Activated CD4-positive, alpha-beta memory T cell treated with anti-CD3 and anti-CD28 coated beads, Interleukin-2, amount 10 ng/mL, durations not matched to agents 7 days and 5 days (primary cell): Measurements from ENCODE around the gene HUNK. TPM values are rescaled to one million over a fixed set of nuclear protein-coding genes. Genes with fewer than 3 reads are reported as not detected.

Experiments used
- CTCF ChIA-PET: fragments of 350-600 bp; sonication (Branson Sonifier 250); formaldehyde crosslinking; loops from one replicate; lab custom pipeline; 2021; ENCODE audit warnings: antibody characterized with exemption, inconsistent platforms; lab: Charles Lee
- POLR2A ChIA-PET: fragments of 350-600 bp; sonication (Branson Sonifier 250); formaldehyde crosslinking; loops from one replicate; lab custom pipeline; 2021; ENCODE audit warnings: antibody characterized with exemption; lab: Charles Lee
- DNase-seq: peaks from one replicate; pipeline ENCODE4 v3.0.0-alpha.2; 2020
- H3K27ac Mint-ChIP-seq: one replicate; pipeline ENCODE4 v1.8.0; 2021; ENCODE audit warnings: mild to moderate bottlenecking, mixed read lengths
- H3K27me3 Mint-ChIP-seq: one replicate; pipeline ENCODE4 v1.8.0; 2021; ENCODE audit warnings: mixed read lengths
- H3K36me3 Mint-ChIP-seq: one replicate; pipeline ENCODE4 v1.8.0; 2021; ENCODE audit warnings: low read depth, mixed read lengths
- H3K4me1 Mint-ChIP-seq: one replicate; pipeline ENCODE4 v1.8.0; 2021; ENCODE audit warnings: mixed read lengths
- H3K4me3 Mint-ChIP-seq: one replicate; pipeline ENCODE4 v1.8.0; 2021; ENCODE audit warnings: mild to moderate bottlenecking, mixed read lengths
- H3K9me3 Mint-ChIP-seq: one replicate; pipeline ENCODE4 v1.8.0; 2021; ENCODE audit warnings: mixed read lengths
- total RNA-seq, 2 experiments: library from RNA; stranded (reverse); gene quantifications; one replicate each; pipeline ENCODE4 v1.2.3, GENCODE V29; 2021

Gene HUNK
- total RNA-seq, 2 experiments from 2014 or later: 0.03 to 0.05 TPM

DNA sequence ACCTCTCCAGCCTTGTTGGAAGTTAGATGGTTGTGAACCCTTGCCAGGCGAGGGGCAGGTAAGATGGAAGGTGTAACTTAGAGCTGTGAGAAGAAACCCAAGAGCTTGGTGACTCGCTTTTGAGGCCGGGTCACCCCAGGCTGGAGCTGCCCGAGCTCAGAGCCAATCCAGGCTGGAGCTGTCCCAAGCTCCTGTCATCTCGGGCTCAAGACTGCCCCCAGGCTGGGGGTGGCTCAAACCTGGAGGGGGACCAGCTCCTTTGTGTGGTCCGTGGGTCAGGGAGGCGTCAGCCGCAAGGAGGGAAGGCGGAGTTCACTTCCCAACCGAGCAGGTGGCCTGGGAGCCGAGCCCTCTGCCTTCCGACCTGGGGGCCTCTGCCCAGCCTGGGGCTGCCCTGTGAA lies 2.0 kb downstream of the HUNK start:
- H3K4me3 Mint-ChIP-seq: no peak overlapping the region
- H3K27me3 Mint-ChIP-seq: peaks cover 49% of the 10 kb centered on the region
- CTCF ChIA-PET: interaction anchor here (0.5 to 1.6 kb wide), 3 partner anchors 9 to 355 kb away, joined by 3 to 8 read pairs (median 4); no protein-coding TSS in a partner anchor
- H3K4me1 Mint-ChIP-seq: peaks cover 6% of the 10 kb centered on the region
- no peaks in the 10 kb centered on the region for H3K36me3 Mint-ChIP-seq
- POLR2A ChIA-PET: no interaction called here
- DNase-seq: no peak
- no peaks in the 10 kb centered on the region for H3K9me3 Mint-ChIP-seq
- H3K27ac Mint-ChIP-seq: no peak overlapping the region

DNA sequence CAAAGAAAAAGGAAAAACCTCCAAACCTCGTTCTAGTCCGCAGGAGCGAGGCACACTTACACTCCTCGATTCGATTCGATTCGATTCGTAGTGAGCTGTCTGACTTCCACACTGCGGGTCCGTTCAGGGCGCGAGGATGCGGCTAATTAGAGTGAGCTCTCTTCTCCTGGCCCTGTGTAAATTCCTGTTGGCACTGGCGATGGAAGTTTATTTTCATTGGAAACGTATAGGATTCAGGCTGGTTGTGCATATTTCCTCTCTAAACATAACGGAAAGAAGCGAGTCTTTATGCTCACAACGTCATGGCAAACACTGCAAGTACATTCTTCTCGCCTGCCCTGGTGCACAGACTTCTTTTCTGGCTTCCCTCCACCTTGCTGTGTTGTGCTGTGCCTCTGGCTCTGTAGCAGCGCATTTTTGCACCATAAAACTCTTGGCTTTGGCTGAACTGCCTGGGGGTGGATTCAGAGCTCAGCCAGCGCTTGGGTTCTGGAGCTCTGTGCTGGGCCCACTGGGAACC lies 2.7 kb downstream of the HUNK start:
- Mint-ChIP-seq H3K27ac (no peak overlapping the region), H3K9me3 (no peaks in the 10 kb centered on the region), H3K4me1 (peaks cover 6% of the 10 kb centered on the region), H3K36me3 (no peaks in the 10 kb centered on the region), H3K27me3 (peaks cover 46% of the 10 kb centered on the region), H3K4me3 (no peak overlapping the region)
- CTCF ChIA-PET: interaction anchor here (1.6 kb wide), 1 partner anchor 10 kb away, joined by 8 read pairs; no protein-coding TSS in a partner anchor
- no peak for DNase-seq
- POLR2A ChIA-PET: no interaction called here

DNA sequence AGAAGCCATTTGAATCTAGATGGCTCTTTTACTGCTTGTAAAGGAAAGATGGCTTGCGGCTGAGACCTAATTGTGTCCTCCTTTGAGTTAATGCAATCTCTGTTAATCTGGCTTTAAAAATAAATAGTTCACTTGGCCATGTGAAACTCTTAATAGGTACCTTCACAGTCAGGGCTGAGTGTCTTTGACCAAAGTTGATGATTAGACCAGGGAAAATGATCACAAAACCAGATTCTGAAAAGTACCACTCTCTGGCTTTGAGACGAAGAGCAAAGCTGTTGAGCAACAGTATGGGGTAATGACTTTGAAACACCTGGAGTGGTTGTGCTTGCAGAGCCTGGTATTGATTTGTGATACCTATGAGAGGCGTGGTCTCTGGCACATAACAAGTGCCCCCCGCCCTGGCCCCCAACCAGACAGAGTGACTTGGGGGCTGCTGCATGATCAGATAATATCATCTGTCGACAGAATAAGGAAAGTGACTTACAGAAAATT lies 4.7 kb downstream of the HUNK start:
- no peak for DNase-seq
- no peaks in the 10 kb centered on the region for H3K36me3 Mint-ChIP-seq
- H3K9me3 Mint-ChIP-seq: no peaks in the 10 kb centered on the region
- peaks cover under 1% of the 10 kb centered on the region for H3K4me1 Mint-ChIP-seq
- ChIA-PET POLR2A (no interaction called here), CTCF (interaction anchor here (0.7 kb wide), 1 partner anchor 1432 kb away, joined by 3 read pairs; no protein-coding TSS in a partner anchor)
- H3K4me3 Mint-ChIP-seq: no peak overlapping the region
- H3K27ac Mint-ChIP-seq: no peak overlapping the region
- peaks cover 31% of the 10 kb centered on the region for H3K27me3 Mint-ChIP-seq

DNA sequence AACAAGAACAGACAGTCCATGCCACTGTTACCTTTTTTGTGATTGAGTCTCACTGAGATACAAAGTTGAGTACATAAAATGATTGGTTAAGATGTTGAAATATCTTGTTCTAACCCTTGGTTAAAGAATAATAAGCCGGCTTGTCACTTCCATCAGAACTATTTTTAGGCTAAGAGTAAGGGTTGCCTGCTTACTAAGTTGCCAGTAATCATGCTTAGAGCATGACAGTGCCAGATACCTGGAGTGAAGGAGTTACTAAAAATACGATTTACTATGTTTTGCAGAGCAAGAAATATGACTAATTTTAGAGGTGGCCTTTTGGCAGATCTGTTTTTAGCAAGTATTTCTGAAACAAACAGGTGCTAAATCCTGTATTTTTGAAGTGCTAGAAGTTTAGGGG lies 6.0 kb downstream of the HUNK start:
- no peaks in the 10 kb centered on the region for H3K9me3 Mint-ChIP-seq
- H3K4me1 Mint-ChIP-seq: no peaks in the 10 kb centered on the region
- peaks cover 30% of the 10 kb centered on the region for H3K27me3 Mint-ChIP-seq
- CTCF ChIA-PET: no interaction called here
- no peak for DNase-seq
- no peak overlapping the region for H3K27ac Mint-ChIP-seq
- H3K4me3 Mint-ChIP-seq: no peak overlapping the region
- no peaks in the 10 kb centered on the region for H3K36me3 Mint-ChIP-seq
- POLR2A ChIA-PET: no interaction called here

DNA sequence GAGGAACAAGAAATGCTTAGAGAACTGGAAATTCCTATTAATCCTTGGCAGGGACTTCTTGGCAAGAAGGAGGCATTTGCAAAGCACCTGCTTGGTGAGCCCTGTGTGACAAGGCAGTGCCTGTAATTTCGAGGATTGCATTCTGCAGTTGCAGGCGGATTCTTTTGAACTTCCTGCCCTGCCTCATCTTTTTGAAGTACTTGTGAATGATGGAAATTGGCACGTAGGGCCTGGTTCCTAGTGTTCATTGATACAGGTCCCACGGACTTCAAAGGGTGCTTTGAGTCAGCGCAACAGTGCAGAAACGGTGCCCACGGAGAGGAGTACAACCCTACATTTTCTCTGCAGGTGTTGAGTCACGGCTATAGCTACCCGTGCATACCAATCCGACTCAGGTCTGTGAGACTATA lies 6.4 kb downstream of the HUNK start:
- no peak overlapping the region for H3K4me3 Mint-ChIP-seq
- no peaks in the 10 kb centered on the region for H3K4me1 Mint-ChIP-seq
- no peaks in the 10 kb centered on the region for H3K36me3 Mint-ChIP-seq
- peaks cover 30% of the 10 kb centered on the region for H3K27me3 Mint-ChIP-seq
- ChIA-PET POLR2A (no interaction called here), CTCF (no interaction called here)
- H3K9me3 Mint-ChIP-seq: no peaks in the 10 kb centered on the region
- no peak for DNase-seq
- no peak overlapping the region for H3K27ac Mint-ChIP-seq

DNA sequence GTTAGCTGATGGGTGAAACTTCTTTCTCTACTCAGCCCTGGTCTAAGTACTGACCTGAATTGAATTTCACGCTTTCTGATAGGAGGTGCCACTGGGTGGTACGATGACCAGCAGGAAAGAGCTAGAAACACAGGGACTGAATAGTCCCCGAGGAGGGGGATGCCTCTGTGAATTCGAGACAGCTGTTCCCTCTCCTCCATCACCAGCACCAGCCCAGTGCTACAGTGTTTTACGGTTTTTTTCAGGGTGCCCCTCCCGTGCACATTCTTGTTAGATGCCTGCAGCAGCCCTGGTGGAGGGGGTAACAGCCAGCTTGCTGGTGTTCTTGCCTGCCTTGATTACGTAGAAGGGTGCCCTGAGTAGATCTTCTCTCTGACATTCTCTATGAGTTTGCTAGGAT lies 7.1 kb downstream of the HUNK start:
- Mint-ChIP-seq H3K9me3 (no peaks in the 10 kb centered on the region), H3K27ac (no peak overlapping the region), H3K27me3 (peaks cover 26% of the 10 kb centered on the region), H3K4me1 (no peaks in the 10 kb centered on the region), H3K36me3 (no peaks in the 10 kb centered on the region), H3K4me3 (no peak overlapping the region)
- CTCF ChIA-PET: no interaction called here
- DNase-seq: no peak
- POLR2A ChIA-PET: no interaction called here

DNA sequence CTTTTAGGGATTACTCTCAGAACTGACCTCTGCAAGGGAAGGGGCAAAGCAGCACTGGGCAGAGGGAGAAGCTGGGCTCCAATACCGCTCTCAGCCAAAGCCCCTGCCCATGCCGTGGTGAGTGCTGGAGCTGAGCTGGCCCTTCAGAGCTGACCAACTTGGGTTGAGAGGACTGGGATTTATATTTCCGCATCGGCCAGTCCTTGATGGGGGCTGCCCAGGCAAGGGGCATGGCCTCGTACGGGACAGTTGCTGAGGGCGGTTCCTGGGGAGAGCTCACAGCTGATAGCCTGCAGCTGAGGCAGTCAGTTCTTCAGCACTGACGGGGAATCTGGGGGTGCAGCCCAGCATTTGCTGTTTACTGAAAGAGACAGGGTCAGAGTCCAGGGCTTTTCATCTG lies 8.0 kb downstream of the HUNK start:
- H3K36me3 Mint-ChIP-seq: no peaks in the 10 kb centered on the region
- POLR2A ChIA-PET: no interaction called here
- DNase-seq: no peak
- H3K27ac Mint-ChIP-seq: no peak overlapping the region
- no peak overlapping the region for H3K4me3 Mint-ChIP-seq
- H3K9me3 Mint-ChIP-seq: no peaks in the 10 kb centered on the region
- CTCF ChIA-PET: no interaction called here
- peaks cover 18% of the 10 kb centered on the region for H3K27me3 Mint-ChIP-seq
- H3K4me1 Mint-ChIP-seq: no peaks in the 10 kb centered on the region

DNA sequence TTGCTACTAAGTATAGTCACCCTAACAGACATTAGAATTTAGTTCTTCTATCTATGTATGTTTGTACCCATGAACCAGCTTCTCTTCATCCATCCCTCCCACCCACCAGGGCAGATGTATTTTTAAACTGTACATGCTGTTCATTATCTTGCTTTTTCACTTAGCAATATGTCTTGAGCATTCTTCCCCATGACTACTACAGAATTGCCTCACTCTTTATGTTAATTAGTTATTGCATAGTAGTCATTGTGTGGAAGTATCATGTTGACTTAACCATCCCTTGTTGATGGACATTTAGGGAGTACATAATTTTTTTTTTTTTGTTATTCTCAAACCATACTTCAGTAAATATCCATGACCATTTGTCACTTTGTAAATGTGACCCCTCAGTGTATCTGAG lies 9.9 kb downstream of the HUNK start:
- Mint-ChIP-seq H3K4me3 (no peak overlapping the region), H3K27ac (no peak overlapping the region), H3K27me3 (peaks cover 6% of the 10 kb centered on the region), H3K4me1 (no peaks in the 10 kb centered on the region), H3K9me3 (no peaks in the 10 kb centered on the region), H3K36me3 (no peaks in the 10 kb centered on the region)
- ChIA-PET CTCF (no interaction called here), POLR2A (no interaction called here)
- DNase-seq: no peak

DNA sequence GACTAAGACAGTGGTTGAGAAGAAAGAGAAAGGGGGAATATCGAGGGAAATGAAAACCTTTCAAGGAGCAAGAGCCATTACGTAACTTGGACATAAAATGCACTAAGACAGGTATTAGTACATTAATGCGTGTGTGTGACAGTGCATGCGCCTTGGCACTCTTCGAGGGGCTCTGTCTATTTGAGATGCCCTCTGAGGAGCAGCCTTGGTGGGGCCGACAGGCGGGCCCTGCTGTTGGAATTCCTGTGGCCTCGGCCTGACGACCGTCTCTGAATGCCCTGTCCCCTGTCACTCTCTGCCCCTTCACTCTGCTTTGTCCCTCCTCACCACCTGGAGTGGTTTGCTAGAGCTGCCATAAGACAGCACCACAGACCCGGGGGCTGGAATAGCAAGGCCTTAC lies 12.3 kb downstream of the HUNK start:
- Mint-ChIP-seq H3K4me1 (no peaks in the 10 kb centered on the region), H3K9me3 (no peaks in the 10 kb centered on the region), H3K4me3 (no peak overlapping the region), H3K27me3 (peaks cover 3% of the 10 kb centered on the region), H3K27ac (no peak overlapping the region), H3K36me3 (no peaks in the 10 kb centered on the region)
- CTCF ChIA-PET: no interaction called here
- DNase-seq: no peak
- POLR2A ChIA-PET: no interaction called here

DNA sequence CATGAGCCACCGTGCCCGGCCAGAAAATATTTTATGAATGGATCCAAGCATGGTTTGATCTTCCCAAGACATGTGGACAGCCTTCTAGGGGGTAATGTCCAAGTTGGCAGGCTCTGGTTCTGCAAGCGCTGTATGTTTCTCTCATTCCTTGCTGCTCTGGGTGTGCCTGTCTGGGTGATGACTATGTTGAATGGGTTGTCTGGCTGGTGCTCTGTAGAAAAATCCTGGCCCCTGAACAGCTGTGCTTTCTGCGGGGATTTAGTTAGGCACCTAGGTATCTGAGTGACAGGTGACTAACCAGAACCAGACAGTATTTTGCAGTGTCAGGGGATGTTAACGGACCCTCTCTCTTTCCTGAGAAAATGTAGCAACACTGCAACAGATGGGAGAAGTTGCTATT lies 14.1 kb downstream of the HUNK start:
- no peaks in the 10 kb centered on the region for H3K4me1 Mint-ChIP-seq
- no peaks in the 10 kb centered on the region for H3K9me3 Mint-ChIP-seq
- no peaks in the 10 kb centered on the region for H3K27me3 Mint-ChIP-seq
- no peak for DNase-seq
- CTCF ChIA-PET: no interaction called here
- H3K36me3 Mint-ChIP-seq: no peaks in the 10 kb centered on the region
- POLR2A ChIA-PET: no interaction called here
- no peak overlapping the region for H3K4me3 Mint-ChIP-seq
- H3K27ac Mint-ChIP-seq: no peak overlapping the region

DNA sequence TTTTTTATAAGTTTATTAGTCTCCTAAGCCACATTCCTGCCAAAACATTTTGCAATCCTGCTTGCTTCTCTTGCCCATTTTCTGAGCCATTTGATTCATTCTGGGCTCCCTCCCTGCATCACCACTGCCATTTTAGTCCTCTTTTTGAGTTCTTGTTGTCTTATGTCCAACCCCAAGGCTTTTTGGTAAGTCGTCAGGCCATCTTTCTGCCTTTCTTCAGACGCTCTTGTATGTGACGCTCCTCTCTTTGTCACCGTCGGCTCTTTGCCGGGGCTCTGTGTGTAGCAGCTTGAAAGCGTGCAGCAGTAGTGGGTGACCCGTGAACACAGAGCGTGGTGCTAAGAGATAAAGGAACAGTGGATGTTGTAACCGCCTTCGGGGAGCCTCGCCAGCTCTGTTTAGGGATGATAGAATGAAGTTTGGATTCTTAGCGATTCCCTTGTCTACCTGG lies 14.6 kb downstream of the HUNK start:
- H3K27ac Mint-ChIP-seq: no peak overlapping the region
- ChIA-PET CTCF (no interaction called here), POLR2A (no interaction called here)
- no peaks in the 10 kb centered on the region for H3K9me3 Mint-ChIP-seq
- H3K36me3 Mint-ChIP-seq: no peaks in the 10 kb centered on the region
- no peak for DNase-seq
- no peak overlapping the region for H3K4me3 Mint-ChIP-seq
- H3K4me1 Mint-ChIP-seq: no peaks in the 10 kb centered on the region
- H3K27me3 Mint-ChIP-seq: no peaks in the 10 kb centered on the region

DNA sequence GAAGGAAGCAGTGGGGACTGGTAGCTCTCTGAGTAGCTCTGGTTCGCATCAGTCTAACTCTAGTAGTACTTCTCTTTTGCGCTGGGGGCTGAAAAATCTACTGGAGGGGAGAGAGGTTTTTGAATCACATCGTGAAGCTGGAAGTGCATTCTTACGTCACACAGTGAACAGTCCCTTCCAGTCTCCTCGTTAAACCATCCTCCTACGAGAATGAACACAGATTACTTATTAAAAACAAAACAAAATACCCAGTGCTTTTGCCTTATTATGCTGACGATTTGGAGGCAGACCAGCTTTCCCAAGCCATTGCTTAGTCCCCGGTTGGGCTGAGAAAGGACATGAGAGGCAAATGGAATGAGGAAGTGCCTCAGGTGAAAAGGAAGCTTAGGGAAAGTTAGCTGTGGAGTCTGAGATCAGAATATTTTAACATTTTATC lies 16.1 kb downstream of the HUNK start:
- Mint-ChIP-seq H3K27me3 (no peaks in the 10 kb centered on the region), H3K4me3 (no peak overlapping the region), H3K9me3 (no peaks in the 10 kb centered on the region), H3K4me1 (no peaks in the 10 kb centered on the region), H3K27ac (no peak overlapping the region), H3K36me3 (no peaks in the 10 kb centered on the region)
- DNase-seq: no peak
- ChIA-PET CTCF (interaction anchor here (0.6 kb wide), 1 partner anchor 780 kb away, joined by 3 read pairs; no protein-coding TSS in a partner anchor), POLR2A (no interaction called here)

DNA sequence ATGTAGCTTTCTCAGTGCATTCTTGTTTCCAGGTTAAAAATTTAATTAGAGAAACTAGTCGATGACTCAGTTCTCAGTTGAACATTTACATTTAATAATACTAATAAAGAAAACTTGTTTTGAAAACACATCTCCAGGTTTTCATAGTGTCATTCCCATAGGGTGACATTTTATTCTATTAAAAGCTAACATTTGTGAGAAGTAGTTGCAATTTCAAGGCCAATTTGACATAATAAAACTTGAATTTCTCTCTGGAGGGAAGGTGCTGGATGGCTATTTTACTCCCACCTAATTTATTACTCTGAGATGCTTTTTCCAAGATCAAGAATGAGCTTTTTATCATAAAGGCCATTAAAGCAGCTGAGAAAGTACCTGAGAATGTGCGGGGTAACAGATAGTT lies 16.6 kb downstream of the HUNK start:
- ChIA-PET CTCF (interaction anchor here (0.6 kb wide), 1 partner anchor 781 kb away, joined by 3 read pairs; no protein-coding TSS in a partner anchor), POLR2A (no interaction called here)
- no peaks in the 10 kb centered on the region for H3K4me1 Mint-ChIP-seq
- no peaks in the 10 kb centered on the region for H3K36me3 Mint-ChIP-seq
- no peak overlapping the region for H3K27ac Mint-ChIP-seq
- H3K27me3 Mint-ChIP-seq: no peaks in the 10 kb centered on the region
- H3K9me3 Mint-ChIP-seq: no peaks in the 10 kb centered on the region
- DNase-seq: no peak
- no peak overlapping the region for H3K4me3 Mint-ChIP-seq

DNA sequence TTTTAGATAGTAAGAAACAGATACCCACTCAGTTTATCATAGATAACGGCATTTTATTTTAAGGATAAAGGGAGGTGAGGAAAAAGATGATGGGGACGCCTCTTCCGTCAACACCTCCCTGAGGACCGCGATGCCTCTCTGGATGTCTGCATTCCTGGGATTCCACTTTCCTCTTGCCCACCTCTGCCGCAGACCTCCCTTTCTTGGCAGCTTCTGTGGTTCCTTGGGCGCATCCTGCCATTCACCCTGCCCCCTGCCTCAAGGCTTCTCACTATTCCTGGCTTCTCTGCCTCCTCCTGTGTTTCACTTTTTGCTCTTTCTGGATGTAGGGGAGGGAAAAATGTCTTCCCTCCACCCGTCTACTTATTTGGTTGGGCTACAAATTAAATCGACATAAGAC lies 19.9 kb downstream of the HUNK start:
- Mint-ChIP-seq H3K27me3 (no peaks in the 10 kb centered on the region), H3K27ac (no peak overlapping the region), H3K4me1 (no peaks in the 10 kb centered on the region), H3K36me3 (no peaks in the 10 kb centered on the region), H3K9me3 (no peaks in the 10 kb centered on the region), H3K4me3 (no peak overlapping the region)
- no peak for DNase-seq
- CTCF ChIA-PET: no interaction called here
- POLR2A ChIA-PET: no interaction called here
